Measurements from ENCODE around the gene NR2E1.

DNA sequence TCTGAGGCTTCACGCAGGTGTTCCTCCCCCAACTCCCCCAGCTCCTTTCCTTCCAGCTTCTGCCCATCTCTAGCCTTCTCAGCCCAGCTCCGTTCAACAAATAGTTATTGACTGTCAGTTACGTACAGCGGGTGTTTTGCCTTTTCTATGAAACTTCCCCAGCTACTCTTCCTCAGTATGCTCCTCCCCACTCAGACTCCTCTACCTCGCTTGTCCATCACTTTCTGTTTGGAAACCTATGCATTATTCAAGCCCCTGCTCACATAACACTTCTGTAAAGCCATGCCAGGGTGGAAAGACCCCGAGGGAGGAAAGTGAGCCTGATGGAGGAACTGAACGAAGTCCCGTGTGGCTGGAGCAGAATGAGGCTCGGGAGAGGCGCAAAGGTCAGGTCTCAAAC, 44.2 kb upstream of the NR2E1 start:
- TF ChIP-seq, protein P1, sequence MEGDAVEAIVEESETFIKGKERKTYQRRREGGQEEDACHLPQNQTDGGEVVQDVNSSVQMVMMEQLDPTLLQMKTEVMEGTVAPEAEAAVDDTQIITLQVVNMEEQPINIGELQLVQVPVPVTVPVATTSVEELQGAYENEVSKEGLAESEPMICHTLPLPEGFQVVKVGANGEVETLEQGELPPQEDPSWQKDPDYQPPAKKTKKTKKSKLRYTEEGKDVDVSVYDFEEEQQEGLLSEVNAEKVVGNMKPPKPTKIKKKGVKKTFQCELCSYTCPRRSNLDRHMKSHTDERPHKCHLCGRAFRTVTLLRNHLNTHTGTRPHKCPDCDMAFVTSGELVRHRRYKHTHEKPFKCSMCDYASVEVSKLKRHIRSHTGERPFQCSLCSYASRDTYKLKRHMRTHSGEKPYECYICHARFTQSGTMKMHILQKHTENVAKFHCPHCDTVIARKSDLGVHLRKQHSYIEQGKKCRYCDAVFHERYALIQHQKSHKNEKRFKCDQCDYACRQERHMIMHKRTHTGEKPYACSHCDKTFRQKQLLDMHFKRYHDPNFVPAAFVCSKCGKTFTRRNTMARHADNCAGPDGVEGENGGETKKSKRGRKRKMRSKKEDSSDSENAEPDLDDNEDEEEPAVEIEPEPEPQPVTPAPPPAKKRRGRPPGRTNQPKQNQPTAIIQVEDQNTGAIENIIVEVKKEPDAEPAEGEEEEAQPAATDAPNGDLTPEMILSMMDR (IDR thresholded peaks at IDR 0.05): no peak
- TF ChIP-seq POLR2A (IDR thresholded peaks at IDR 0.05): no peak
- no peak for TF ChIP-seq EP300 (IDR thresholded peaks at IDR 0.05)
- no peak for TF ChIP-seq POLR2AphosphoS5 (IDR thresholded peaks at IDR 0.05)

All from upper lobe of left lung (tissue), 4 donors.